GM19043 (cell line): Measurements from ENCODE around the gene SLC33A1.
"Not testable (repeated sequence)": the region's sequence is repeated elsewhere in the genome, so short reads cannot be mapped to it uniquely, and the experiment has no call there.

Source experiments
- ATAC-seq: cut with Tn5 transposase; IDR thresholded peaks from one replicate; pipeline ENCODE4 v1.9.1; 2021; ENCODE audit warnings: low read depth; ENCODE audit not compliant: unreplicated experiment

SLC33A1 gene

GRCh38 chr3:155862290-155862982 lies 8.2 kb upstream of the SLC33A1 start:
- ATAC-seq = not testable (repeated sequence)

GRCh38 chr3:155861476-155862183 lies 7.4 kb upstream of the SLC33A1 start:
- ATAC-seq = no peak

- ATAC-seq = not testable (repeated sequence)
Measured at GRCh38 chr3:155860424-155860823, 6.2 kb upstream of the SLC33A1 start.

- ATAC-seq = peak; percentile 55
Measured at GRCh38 chr3:155859859-155860258, 5.6 kb upstream of the SLC33A1 start.

- peak; percentile 3 for ATAC-seq
Measured at GRCh38 chr3:155853214-155854140, 750 bp downstream of the SLC33A1 start.

- ATAC-seq = no peak
Measured at GRCh38 chr3:155852341-155852740, 1.9 kb downstream of the SLC33A1 start.

GRCh38 chr3:155849404-155849803 lies 4.8 kb downstream of the SLC33A1 start:
- not testable (repeated sequence) for ATAC-seq

- no peak for ATAC-seq
Measured at GRCh38 chr3:155847993-155848392, 6.2 kb downstream of the SLC33A1 start.

- ATAC-seq = no peak
Measured at GRCh38 chr3:155846119-155846518, 8.1 kb downstream of the SLC33A1 start.

- ATAC-seq = peak; percentile 37
Measured at GRCh38 chr3:155843569-155843968, 10.7 kb downstream of the SLC33A1 start.

GRCh38 chr3:155835341-155836071 lies 18.7 kb downstream of the SLC33A1 start:
- ATAC-seq = no peak

GRCh38 chr3:155828490-155829098 lies 25.6 kb downstream of the SLC33A1 start:
- ATAC-seq = not testable (repeated sequence)

- no peak for ATAC-seq
Measured at GRCh38 chr3:155815030-155815545, 39.1 kb downstream of the SLC33A1 start.

GRCh38 chr3:155813224-155813623 lies 41.0 kb downstream of the SLC33A1 start:
- ATAC-seq = not testable (repeated sequence)

GRCh38 chr3:155809181-155809580 lies 45.0 kb downstream of the SLC33A1 start:
- no peak for ATAC-seq

GRCh38 chr3:155807823-155808222 lies 46.4 kb downstream of the SLC33A1 start:
- no peak for ATAC-seq

GRCh38 chr3:155805802-155806618 lies 48.2 kb downstream of the SLC33A1 start, which contains the start of gene C3orf33:
Gene C3orf33 (minus strand): TSS chr3:155806278. CDS start chr3:155806252, 26 bp downstream.
- peak; percentile 94 for ATAC-seq

- ATAC-seq = peak; percentile 23
Measured at GRCh38 chr3:155805204-155805801, 48.9 kb downstream of the SLC33A1 start.
